ENCODE data around the gene HIP1.
A peak's percentile ranks its signal among the peaks of the same experiment; 100 is the strongest.
"Not testable (repeated sequence)": the region's sequence is repeated elsewhere in the genome, so short reads cannot be mapped to it uniquely, and the experiment has no call there.

HIP1 gene

GRCh38 chr7:75567948-75568595 is 170.7 kb downstream of the HIP1 start:
- no peak for DNase-seq

- DNase-seq: no peak
These were observed 173.5 kb downstream of the HIP1 start for GRCh38 chr7:75565132-75565837.

- no peak for DNase-seq
These were observed 175.6 kb downstream of the HIP1 start for GRCh38 chr7:75563171-75563570.

GRCh38 chr7:75559976-75560365 is 178.8 kb downstream of the HIP1 start:
- DNase-seq: no peak

GRCh38 chr7:75559355-75559975 is 179.3 kb downstream of the HIP1 start:
- DNase-seq: no peak

GRCh38 chr7:75556835-75557234 is 181.9 kb downstream of the HIP1 start:
- not testable (repeated sequence) for DNase-seq

- no peak for DNase-seq
These were observed 183.0 kb downstream of the HIP1 start for GRCh38 chr7:75555736-75556135.

- no peak for DNase-seq
These were observed 192.3 kb downstream of the HIP1 start for GRCh38 chr7:75546237-75547015.

- no peak for DNase-seq
These were observed 201.0 kb downstream of the HIP1 start for GRCh38 chr7:75537731-75538130.

GRCh38 chr7:75536940-75537538 is 201.7 kb downstream of the HIP1 start:
- DNase-seq: no peak

GRCh38 chr7:75536491-75536890 is 202.2 kb downstream of the HIP1 start:
- no peak for DNase-seq

GRCh38 chr7:75534727-75535307 is 203.9 kb downstream of the HIP1 start:
- peak; percentile 5 for DNase-seq

- no peak for DNase-seq
These were observed 204.8 kb downstream of the HIP1 start for GRCh38 chr7:75533926-75534325.

- no peak for DNase-seq
These were observed 206.1 kb downstream of the HIP1 start for GRCh38 chr7:75532639-75533038.

GRCh38 chr7:75531359-75531821 is 207.4 kb downstream of the HIP1 start:
- DNase-seq: no peak

GRCh38 chr7:75527224-75527722 is 211.5 kb downstream of the HIP1 start:
- DNase-seq: not testable (repeated sequence)

GRCh38 chr7:75521727-75522126 is 217.0 kb downstream of the HIP1 start:
- not testable (repeated sequence) for DNase-seq

GRCh38 chr7:75518842-75519241 is 219.9 kb downstream of the HIP1 start:
- DNase-seq: not testable (repeated sequence)

GRCh38 chr7:75509033-75509432 is 229.7 kb downstream of the HIP1 start:
- not testable (repeated sequence) for DNase-seq

- not testable (repeated sequence) for DNase-seq
These were observed 246.7 kb downstream of the HIP1 start, which contains the start of gene SPDYE5 for GRCh38 chr7:75492020-75492419. Gene SPDYE5, plus strand, starts transcription at chr7:75492320. Its CDS starts 1,728 bp downstream, at chr7:75494048.

GRCh38 chr7:75485979-75486643 is 252.6 kb downstream of the HIP1 start, which contains the start of gene POM121C:
Gene POM121C, minus strand, starts transcription at chr7:75486299. Its CDS starts 44,803 bp downstream, at chr7:75441496.
- DNase-seq: peak; percentile 90

All from CD4-positive, alpha-beta T cell treated with Interleukin-4 for 4 hours (primary cell).